WTC11 (cell line): ENCODE data around the gene UBE2S. TPM values are rescaled to one million over a fixed set of nuclear protein-coding genes. Genes with fewer than 3 reads are reported as not detected.
A peak's percentile ranks its signal among the peaks of the same experiment; 100 is the strongest.

ENCODE experiments used
- ATAC-seq: fragments of 200-7000 bp; cut with Tn5 transposase; 2 replicates; pipeline ENCODE4 v1.10.0; 2021; ENCODE audit warnings: mild to moderate bottlenecking, moderate library complexity
- CTCF ChIA-PET: fragments of 300-600 bp; sonication (Branson Sonifier 250); formaldehyde crosslinking; loops from one replicate; lab custom pipeline; 2021; ENCODE audit warnings: antibody characterized with exemption; lab: Charles Lee
- POLR2A ChIA-PET: fragments of 350-600 bp; sonication (Branson Sonifier 250); formaldehyde crosslinking; loops from one replicate; lab custom pipeline; 2021; ENCODE audit warnings: antibody characterized with exemption; lab: Charles Lee
- DNase-seq: peaks from one replicate; pipeline ENCODE4 v3.0.0; 2021; ENCODE audit warnings: low spot score
- H3K27ac Mint-ChIP-seq: 2 replicates; pipeline ENCODE4 v1.8.0; 2021; ENCODE audit warnings: mixed read lengths
- H3K27me3 Mint-ChIP-seq: 2 replicates; pipeline ENCODE4 v1.8.0; 2021; ENCODE audit warnings: low read depth, mild to moderate bottlenecking, moderate library complexity, mixed read lengths
- H3K36me3 Mint-ChIP-seq: 2 replicates; pipeline ENCODE4 v1.8.0; 2021; ENCODE audit warnings: mixed read lengths
- H3K4me1 Mint-ChIP-seq: 2 replicates; pipeline ENCODE4 v1.8.0; 2022; ENCODE audit warnings: mixed read lengths
- H3K4me3 Mint-ChIP-seq: 2 replicates; pipeline ENCODE4 v1.8.0; 2021; ENCODE audit warnings: mild to moderate bottlenecking, moderate library complexity, mixed read lengths
- H3K9me3 Mint-ChIP-seq: 2 replicates; pipeline ENCODE4 v1.8.0; 2021; ENCODE audit warnings: mixed read lengths
- ATF2 ChIP-seq: sonication (generic); formaldehyde crosslinking; IDR thresholded peaks from 2 replicates; pipeline ENCODE4 v1.8.1; 2022; ENCODE audit warnings: low read depth, missing genetic modification reagents, borderline replicate concordance
- ESRRA ChIP-seq: sonication (generic); formaldehyde crosslinking; IDR thresholded peaks from 2 replicates; pipeline ENCODE4 v1.8.1; 2022; ENCODE audit warnings: mild to moderate bottlenecking, missing genetic modification reagents, borderline replicate concordance
- ETV6 ChIP-seq: sonication (generic); formaldehyde crosslinking; IDR thresholded peaks from 2 replicates; pipeline ENCODE4 v1.8.1; 2022; ENCODE audit warnings: mild to moderate bottlenecking, missing genetic modification reagents
- FOXK1 ChIP-seq: sonication (generic); formaldehyde crosslinking; IDR thresholded peaks from 2 replicates; pipeline ENCODE4 v1.8.0; 2022; ENCODE audit warnings: mild to moderate bottlenecking, moderate library complexity, missing genetic modification reagents
- FOXP4 ChIP-seq: sonication (generic); formaldehyde crosslinking; IDR thresholded peaks from 2 replicates; pipeline ENCODE4 v1.8.0; 2022; ENCODE audit warnings: mild to moderate bottlenecking, missing genetic modification reagents
- HMGXB4 ChIP-seq: sonication (generic); formaldehyde crosslinking; IDR thresholded peaks from 2 replicates; pipeline ENCODE4 v1.8.1; 2023; ENCODE audit warnings: mild to moderate bottlenecking, moderate library complexity, missing genetic modification reagents
- IRF1 ChIP-seq: sonication (generic); formaldehyde crosslinking; IDR thresholded peaks from 2 replicates; pipeline ENCODE4 v1.8.0; 2023; ENCODE audit warnings: missing genetic modification reagents
- JAZF1 ChIP-seq: fragments of 250-450 bp; sonication (Bioruptor Pico); IDR thresholded peaks from 2 replicates; pipeline ENCODE4 v1.9.0; 2021; ENCODE audit warnings: moderate library complexity, mild to moderate bottlenecking, inconsistent platforms
- MYBL2 ChIP-seq: sonication (generic); formaldehyde crosslinking; IDR thresholded peaks from 2 replicates; pipeline ENCODE4 v1.8.1; 2023; ENCODE audit warnings: mild to moderate bottlenecking, moderate library complexity, missing genetic modification reagents
- RELA ChIP-seq: sonication (generic); formaldehyde crosslinking; IDR thresholded peaks from 2 replicates; pipeline ENCODE4 v1.8.1; 2022; ENCODE audit warnings: missing genetic modification reagents, mild to moderate bottlenecking, borderline replicate concordance
- SP1 ChIP-seq: sonication (generic); formaldehyde crosslinking; conservative IDR thresholded peaks from 2 replicates; pipeline ENCODE4 v1.8.1; 2022; ENCODE audit warnings: missing genetic modification reagents
- STAT6 ChIP-seq: sonication (generic); formaldehyde crosslinking; conservative IDR thresholded peaks from 2 replicates; pipeline ENCODE4 v1.8.1; 2023; ENCODE audit warnings: mild to moderate bottlenecking, low read depth, missing genetic modification reagents, moderate library complexity
- TCF7 ChIP-seq: sonication (generic); formaldehyde crosslinking; IDR thresholded peaks from 2 replicates; pipeline ENCODE4 v1.8.0; 2022; ENCODE audit warnings: mild to moderate bottlenecking, low read depth, missing genetic modification reagents, moderate library complexity
- TP53 ChIP-seq: sonication (generic); formaldehyde crosslinking; IDR thresholded peaks from 2 replicates; pipeline ENCODE4 v1.8.1; 2023; ENCODE audit warnings: mild to moderate bottlenecking, missing genetic modification reagents
- ZBTB21 ChIP-seq: sonication (generic); formaldehyde crosslinking; IDR thresholded peaks from 2 replicates; pipeline ENCODE4 v1.8.1; 2023; ENCODE audit warnings: mild to moderate bottlenecking, missing genetic modification reagents, borderline replicate concordance
- ZMAT4 ChIP-seq: fragments of 250-450 bp; sonication (Bioruptor Pico); IDR thresholded peaks from 2 replicates; pipeline ENCODE4 v1.9.0; 2021; ENCODE audit warnings: mild to moderate bottlenecking
- ZNF138 ChIP-seq: sonication (generic); formaldehyde crosslinking; conservative IDR thresholded peaks from 2 replicates; pipeline ENCODE4 v1.8.1; 2022; ENCODE audit warnings: mild to moderate bottlenecking, moderate library complexity, missing genetic modification reagents
- ZNF263 ChIP-seq: sonication (generic); formaldehyde crosslinking; IDR thresholded peaks from 2 replicates; pipeline ENCODE4 v1.8.1; 2022; ENCODE audit warnings: low read depth, mild to moderate bottlenecking, moderate library complexity, missing genetic modification reagents
- ZNF281 ChIP-seq: sonication (generic); formaldehyde crosslinking; IDR thresholded peaks from 2 replicates; pipeline ENCODE4 v1.8.0; 2023; ENCODE audit warnings: mild to moderate bottlenecking, missing genetic modification reagents
- ZNF512 ChIP-seq: sonication (generic); formaldehyde crosslinking; IDR thresholded peaks from 2 replicates; pipeline ENCODE4 v1.8.1; 2022; ENCODE audit warnings: missing genetic modification reagents, borderline replicate concordance
- ZSCAN18 ChIP-seq: fragments of 250-450 bp; sonication (Bioruptor Pico); IDR thresholded peaks from 2 replicates; pipeline ENCODE4 v2.1.2; 2022; ENCODE audit warnings: mild to moderate bottlenecking, moderate library complexity
- total RNA-seq: library from RNA; stranded (reverse); gene quantifications from 3 replicates; pipeline ENCODE4 v1.2.3, GENCODE V29; 2021

The UBE2S gene
- total RNA-seq, 1 experiment from 2014 or later, result 442 TPM

GRCh38 chr19:55437410-55437809 is 29.8 kb upstream of the UBE2S start:
- Mint-ChIP-seq H3K36me3 (no peaks in the 10 kb centered on the region), H3K27me3 (peaks cover 13% of the 10 kb centered on the region), H3K27ac (no peak overlapping the region), H3K9me3 (peaks cover 3% of the 10 kb centered on the region; the same call in 1 of the 2 replicates), H3K4me3 (no peak overlapping the region), H3K4me1 (peaks cover 15% of the 10 kb centered on the region)
- peak; percentile 85 for DNase-seq
- peak; percentile 73 for ATAC-seq
- ChIA-PET CTCF (interaction anchor here (0.5 to 1.7 kb wide), 18 partner anchors 14 to 296 kb away, joined by 3 to 13 read pairs (median 4); partner anchors contain the start of genes DNAAF3, ISOC2 and ZNF784), POLR2A (interaction anchor here (1.0 to 1.4 kb wide), 3 partner anchors 30 to 162 kb away, joined by 3 to 5 read pairs (median 4); partner anchors contain the start of genes FIZ1 and UBE2S)
- TF ChIP-seq HMGXB4 (CRISPR knock-in tag) (no peak), ETV6 (CRISPR knock-in tag) (peak; percentile 77; the same call in 1 of the 2 replicates), ZNF138 (CRISPR knock-in tag) (no peak), ZNF281 (CRISPR knock-in tag) (peak; percentile 83), ZBTB21 (CRISPR knock-in tag) (no peak), FOXP4 (CRISPR knock-in tag) (peak; percentile 97), STAT6 (no peak), JAZF1 (CRISPR knock-in tag) (no peak), IRF1 (CRISPR knock-in tag) (0 out of 2 replicates have a peak, but pooled peaks have one; percentile 61), SP1 (CRISPR knock-in tag) (peak; percentile 83), ESRRA (no peak), RELA (CRISPR knock-in tag) (no peak), TP53 (peak; percentile 77; the same call in 1 of the 2 replicates), ATF2 (CRISPR knock-in tag) (0 out of 2 replicates have a peak, but pooled peaks have one; percentile 43), ZMAT4 (CRISPR knock-in tag) (no peak), TCF7 (CRISPR knock-in tag) (no peak), ZSCAN18 (CRISPR knock-in tag) (0 out of 2 replicates have a peak, but pooled peaks have one; percentile 13), ZNF512 (no peak), ZNF263 (CRISPR knock-in tag) (no peak), MYBL2 (CRISPR knock-in tag) (peak; percentile 59; the same call in 1 of the 2 replicates), FOXK1 (CRISPR knock-in tag) (peak; percentile 81)
